ENCODE data around the gene CHST1.

Gene CHST1, protein sequence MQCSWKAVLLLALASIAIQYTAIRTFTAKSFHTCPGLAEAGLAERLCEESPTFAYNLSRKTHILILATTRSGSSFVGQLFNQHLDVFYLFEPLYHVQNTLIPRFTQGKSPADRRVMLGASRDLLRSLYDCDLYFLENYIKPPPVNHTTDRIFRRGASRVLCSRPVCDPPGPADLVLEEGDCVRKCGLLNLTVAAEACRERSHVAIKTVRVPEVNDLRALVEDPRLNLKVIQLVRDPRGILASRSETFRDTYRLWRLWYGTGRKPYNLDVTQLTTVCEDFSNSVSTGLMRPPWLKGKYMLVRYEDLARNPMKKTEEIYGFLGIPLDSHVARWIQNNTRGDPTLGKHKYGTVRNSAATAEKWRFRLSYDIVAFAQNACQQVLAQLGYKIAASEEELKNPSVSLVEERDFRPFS

DNA sequence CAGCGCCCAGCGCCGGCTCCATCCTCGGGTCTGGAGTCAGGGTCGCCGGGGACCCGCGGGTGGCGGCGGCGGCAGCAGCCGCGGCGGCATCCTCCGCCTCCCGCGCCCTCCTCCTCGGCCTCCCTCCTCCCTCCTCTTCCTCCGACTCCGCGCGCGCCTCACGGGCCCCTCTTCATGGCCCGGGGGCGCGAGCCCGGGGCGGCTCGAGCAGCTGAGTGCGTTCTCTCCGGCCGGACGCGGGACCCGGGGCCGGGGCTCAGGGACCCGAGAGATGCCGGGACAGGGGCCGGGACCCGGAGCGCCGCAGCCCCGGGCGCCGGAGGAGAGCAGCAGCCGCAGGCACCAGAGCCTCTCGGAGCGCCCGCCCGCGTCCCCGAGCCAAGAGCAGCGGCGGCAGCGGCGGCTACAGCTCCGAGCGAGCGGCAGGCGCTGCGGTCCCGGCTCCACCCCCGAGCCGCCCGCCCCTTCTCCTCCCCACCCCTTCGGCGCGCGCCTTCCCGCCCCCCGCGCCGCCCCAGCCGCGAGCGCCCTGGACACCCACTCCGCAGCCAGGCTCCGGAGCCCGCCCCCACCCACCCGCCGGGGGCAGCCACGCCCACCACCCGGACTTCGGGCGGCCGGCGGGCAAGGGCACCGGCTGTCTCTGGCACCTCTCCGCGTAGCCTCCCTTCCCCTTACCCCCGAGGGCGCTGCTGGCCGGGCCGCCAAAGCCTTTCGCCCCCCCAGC lies at the start of gene CHST1:
TSS of gene CHST1 (minus strand) at position 417 of the 727 bp plus-strand sequence. CDS start 14,699 bp downstream, outside the sequence.
- DNase-seq = peak; percentile 23

DNA sequence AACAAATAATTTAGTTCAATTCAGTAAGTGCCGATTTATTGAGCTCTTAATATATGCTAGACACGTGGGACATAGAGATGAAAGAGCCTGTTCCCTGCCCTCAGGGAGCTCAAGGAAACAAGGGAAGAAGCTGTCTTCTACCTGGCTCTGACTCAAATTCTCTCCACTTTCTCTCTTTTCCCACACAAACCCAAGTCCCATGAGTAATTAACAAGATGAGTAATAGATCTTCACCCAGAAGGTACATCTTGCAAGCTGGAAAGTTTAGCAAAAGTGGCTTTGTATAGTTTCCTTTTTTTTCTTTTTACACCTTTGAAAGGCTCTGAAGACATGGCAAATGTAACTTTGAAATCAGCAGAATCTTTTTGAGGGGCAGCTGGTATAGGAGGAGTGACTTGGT lies 48.2 kb upstream of the CHST1 start:
- DNase-seq = no peak

DNA sequence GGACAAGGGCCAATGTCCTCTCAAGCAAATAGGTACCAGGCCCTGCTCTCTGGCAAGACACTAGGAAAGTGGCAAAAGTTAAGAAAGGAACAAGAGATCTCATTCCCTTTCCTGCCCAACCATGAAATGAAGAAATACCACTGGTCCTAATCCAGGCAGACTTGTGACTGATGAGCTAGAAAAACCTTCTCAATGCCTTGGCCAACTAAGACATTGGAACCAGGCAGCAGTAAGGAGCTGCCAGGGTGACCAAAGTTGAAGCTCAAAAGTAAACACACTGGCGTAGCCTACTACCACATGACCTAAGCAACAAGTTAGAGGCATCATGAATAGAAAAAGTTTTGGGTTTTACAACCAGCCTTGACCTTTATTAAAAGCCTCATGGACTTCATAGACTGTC lies 45.1 kb upstream of the CHST1 start:
- no peak for DNase-seq

DNA sequence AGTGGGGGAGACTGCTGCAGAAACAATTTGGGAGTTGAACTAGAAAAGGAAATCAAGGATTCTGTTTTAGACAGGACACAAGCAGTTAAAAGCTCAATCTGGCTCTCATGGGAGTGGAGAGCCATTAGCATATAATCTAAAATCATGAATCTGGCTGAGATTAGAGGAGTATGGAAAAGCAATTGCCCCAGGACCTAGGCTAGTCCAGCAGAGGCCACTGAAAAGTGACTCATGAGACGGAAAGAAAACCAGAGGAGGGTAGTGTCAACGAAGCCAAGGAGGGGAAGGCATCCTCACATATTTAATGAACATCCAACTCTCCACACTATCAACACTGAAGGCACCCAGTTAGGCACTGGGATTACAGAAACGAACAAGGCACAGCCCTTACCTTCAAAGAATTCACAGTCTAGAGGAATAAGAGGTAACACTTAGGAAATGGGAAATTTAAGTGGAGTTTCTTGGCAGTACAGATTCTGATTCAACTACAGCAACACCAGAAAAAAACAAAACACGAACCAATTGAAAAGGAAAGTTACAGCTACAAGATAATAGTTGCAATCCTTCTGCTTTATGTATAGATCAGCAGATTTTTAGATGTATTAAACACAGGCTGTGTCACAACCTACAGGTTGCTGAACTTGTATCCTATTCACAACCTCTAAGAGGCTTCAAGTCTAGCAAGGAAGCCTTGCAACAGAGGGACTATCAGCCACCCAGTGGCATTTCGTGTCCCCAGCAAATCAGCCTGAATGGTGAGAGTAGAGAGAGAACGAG lies 43.7 kb upstream of the CHST1 start:
- DNase-seq = no peak

DNA sequence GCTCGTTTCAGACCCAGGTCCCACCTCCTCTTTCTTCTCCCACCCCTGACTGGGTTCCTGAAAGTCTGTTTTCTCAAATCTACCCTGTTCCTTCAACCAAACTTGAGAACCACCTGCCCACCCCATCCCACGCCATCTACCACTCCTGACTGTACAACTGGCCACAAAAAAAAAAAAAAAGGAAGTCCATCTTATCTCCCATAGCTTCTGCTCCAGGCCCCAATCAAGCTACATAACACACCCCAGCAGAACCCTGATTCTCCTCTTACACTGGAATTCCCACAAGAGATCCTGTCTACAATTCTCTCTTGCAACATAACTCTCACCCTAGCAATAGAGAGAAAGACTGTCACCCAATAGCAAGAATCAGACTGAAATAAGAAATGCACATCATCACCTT lies 39.2 kb upstream of the CHST1 start:
- DNase-seq = no peak

DNA sequence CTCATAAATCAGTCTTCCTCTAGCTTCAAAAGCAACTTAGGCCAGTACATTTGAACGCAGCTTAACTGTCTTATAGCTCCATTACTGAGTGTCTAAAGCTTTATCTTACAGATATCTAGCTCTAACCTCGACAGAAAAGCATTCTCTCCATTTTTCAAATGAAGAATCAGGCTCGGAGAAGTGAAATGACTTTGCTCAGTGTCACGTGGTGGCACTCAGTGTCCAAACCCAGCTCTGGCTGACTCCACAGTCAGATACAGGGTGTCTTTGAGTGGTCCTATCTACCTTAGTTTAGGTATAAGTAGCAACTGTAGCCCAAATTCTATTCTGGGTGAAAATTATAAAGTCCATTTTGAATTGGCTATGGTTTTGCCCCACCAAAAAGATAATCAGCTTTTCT lies 38.7 kb upstream of the CHST1 start:
- DNase-seq = no peak

DNA sequence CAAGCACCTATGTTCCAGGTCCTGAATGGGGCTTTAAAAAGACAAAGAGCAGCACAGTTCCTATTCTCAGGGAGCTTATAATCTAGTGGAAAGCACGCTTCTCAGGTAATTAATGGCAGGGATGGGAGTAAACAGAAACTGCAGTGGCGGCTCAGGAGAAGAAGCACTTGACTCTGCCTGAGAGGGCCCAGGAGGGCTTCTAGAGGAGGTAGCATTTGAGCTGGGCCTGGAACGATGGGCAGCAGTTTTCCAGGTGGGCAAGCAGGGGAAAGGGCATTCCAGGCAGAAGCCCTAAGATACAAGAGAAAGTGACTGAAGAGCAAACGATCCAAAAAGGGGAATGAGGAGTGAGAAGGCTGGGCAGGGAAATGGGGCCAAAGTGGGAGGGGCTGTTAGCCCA lies 37.1 kb upstream of the CHST1 start:
- DNase-seq = no peak

DNA sequence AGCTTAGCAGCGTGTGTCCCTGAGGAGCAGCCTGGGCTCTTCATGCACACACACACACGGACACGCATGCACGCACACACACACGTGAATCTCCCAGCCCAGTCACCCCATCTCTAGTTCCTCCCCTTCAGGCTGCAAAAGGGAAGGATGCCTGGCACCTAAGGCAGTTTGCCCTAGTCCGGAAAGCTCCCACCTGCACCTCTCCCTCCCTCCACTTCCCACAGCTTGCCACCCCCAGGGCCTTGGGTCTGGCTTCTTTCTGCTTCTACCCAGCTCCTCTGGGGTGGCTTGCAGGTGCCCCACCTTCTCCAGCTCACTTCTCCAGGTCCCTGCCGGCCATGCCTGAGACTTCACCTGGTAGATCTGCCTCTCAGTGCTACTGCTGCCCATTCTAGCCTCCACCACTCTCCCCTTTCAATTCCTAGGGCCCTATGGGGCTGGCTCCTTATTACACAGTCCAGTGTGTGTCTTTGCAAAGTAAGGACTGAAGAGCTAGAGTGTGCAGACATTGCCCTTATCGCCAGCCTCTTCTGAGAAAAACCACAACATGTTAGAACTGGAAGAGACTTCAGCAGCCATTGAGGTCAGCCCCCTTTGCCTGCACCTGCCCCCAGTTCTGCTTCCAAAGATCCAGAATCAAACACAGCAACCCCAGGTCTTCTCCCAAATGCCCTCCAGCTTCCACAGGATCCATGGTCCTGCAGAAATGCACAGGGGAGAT lies 33.5 kb upstream of the CHST1 start:
- DNase-seq = no peak

DNA sequence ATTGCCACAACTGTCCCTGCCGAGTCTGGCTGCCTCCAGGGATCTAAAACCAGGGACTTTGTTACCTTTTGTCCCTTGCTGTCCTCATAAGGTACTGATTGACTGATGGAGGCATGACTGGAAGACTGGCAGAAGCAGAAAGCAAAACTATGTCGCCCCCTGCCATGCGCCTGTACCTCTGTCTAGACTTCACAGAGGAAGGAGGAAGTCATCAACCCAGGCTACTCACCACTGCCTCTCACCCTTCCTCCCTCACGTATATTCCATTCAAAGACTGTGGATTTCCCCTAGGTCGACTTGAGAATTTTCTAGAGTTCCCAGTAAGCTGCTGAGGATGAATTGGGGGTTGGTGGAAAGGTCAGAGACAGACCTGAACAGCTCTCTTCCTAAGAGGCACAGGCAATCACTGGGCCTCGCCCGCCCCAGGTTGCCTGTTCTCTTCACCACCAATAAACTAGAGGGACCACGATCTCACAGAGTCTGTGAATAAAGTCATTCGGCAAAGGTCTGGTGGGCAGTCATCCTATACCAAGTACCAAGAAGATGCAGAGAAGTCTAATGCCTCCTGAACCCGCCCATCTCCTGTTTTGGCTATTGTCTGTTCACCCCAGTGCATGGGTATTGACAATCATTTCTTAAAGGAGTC lies 27.5 kb upstream of the CHST1 start:
- no peak for DNase-seq

DNA sequence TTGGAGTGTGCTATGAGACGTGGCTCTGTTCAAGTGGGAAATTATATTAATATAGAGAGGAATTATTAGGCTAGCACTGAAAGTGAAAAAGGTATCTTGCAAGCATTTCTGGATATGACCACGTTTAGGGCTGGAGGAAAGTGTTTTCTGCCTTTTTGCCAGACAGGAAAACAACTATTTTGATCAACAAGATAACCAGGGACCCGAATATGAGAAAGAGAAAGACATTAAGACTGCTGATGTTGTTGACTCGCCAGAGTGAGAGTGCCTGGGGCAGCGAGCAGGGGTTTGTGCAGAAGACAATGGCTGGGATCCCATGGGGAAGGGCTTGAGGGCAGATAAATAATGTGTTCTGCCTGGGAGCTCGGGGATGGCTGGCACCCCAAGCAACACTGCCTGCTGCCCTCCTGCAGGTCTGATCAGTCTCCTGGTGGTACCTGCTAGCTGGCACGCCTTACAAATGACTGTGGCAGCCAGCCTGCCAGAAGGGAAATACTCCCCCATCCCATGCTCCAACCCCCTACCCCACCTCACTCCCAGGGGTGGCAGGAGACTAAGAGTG lies 23.1 kb upstream of the CHST1 start:
- DNase-seq = no peak

DNA sequence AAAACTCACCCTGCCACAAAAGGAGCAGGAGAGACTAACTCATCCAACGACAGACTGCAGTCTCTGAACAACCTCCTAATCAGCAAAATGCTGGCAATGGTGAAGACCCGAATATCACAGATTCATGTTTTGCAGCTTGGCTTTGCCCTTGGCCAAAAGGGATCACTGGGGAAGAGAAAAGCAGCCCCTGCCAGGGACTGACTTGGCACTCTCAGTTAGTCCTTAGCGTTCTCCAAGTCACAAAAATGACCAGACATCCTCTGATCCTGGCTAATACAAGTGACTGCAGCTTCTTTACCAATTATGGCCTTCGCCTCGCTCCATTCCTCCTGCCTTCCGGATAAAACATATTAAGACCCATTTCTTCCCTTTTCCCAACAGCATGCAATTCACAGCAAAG lies 22.4 kb upstream of the CHST1 start:
- DNase-seq = no peak

DNA sequence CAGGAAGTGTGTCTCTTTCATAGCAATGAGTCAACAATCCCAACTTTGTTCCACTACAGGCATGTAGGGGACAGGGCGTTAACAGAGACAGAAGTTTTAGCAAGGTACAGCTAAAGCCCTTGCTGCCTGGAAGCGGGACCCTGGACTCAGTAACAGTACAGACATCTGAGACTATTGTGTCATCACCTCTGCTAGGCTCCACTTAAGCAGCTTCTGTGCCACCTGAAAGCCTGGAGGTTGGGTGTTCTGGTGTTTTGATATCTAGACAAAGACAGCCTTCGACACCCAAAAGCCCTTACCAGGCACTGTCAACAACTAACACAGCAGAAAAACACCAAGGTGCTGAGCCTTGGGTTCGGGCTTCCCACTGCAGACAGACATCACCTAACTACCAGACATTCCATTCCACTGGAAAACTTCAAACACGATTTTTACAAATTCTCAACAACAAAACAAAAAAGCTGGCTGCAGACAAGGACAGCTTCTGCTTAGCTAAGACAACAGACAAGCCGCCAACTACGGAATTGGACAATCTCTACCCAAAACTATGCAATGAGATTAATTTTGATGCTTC lies 20.6 kb upstream of the CHST1 start:
- DNase-seq = no peak

DNA sequence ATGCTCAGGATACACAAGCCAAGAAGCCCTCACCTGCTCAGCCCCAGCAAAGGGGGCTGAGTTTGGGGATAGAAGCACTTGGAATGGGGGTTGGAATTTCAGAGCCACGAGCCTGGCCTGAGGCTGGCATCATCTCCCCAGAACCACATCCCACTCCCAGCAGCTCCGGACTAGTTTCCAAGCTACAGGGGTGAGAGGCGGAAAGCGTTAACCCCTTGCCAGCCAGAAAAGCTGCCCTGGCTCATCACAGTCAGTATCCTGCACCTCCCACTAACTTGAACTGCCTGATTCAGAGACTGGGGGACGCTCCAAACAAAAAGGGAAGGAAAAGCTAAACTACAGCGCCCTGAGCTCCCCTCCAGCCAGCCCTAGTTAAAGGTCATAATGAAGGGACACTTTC lies 19.0 kb upstream of the CHST1 start:
- no peak for DNase-seq

DNA sequence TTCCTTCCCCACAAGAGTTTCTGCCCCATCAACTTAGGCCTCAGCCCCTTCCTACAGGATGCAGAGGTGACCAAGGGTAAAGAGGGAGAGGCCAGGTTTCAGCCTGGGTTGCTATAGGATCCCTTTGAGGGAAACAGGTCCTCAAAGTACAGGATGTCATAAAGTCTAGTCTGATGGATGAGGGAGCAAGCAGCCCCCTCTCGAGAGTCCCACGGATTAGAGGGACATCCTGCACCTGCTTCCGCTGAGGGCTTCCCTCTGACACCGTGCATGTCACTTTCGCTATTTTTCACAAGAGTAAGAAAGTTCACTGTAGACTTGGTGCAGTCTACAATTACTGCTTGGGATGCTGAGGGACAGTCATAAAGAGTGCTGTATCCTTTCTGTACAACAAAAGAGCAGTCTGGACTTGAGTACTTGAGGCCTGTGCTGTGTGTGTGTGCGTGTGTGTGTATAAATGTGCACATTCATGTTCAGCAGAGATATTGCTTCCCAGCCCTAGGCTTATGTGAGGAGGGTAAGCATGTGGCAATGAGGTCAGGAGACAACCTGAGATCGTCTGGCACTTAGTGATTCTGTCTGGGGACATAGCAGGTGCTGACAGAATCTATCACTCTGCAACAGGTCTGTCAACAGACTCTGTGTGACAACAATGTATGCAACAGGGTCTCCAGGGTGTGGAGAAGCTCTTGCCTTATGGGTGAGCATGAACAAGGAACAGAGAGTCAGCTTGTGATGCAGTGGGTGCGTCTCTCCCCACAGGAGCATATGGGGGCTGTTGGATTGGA lies 18.0 kb upstream of the CHST1 start:
- DNase-seq = no peak

DNA sequence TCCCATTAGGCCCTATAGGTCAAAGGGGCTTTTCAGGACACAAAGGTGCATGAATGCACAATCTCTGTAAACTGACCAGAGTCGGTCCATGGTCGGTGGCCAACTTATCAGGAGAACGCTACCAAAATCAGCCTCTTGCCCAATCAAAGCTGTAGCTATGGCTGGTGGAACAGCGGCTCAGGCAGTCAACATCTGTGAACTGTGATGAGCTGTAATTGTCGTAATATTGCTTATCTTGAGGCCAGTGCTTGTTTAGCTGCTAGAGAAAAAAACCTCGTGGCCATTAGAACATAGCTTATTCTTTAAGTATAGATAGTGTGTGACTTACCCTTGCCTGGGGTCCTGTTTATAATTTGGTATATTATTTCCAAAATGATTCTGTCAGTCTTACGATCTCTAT lies 14.4 kb upstream of the CHST1 start:
- no peak for DNase-seq

DNA sequence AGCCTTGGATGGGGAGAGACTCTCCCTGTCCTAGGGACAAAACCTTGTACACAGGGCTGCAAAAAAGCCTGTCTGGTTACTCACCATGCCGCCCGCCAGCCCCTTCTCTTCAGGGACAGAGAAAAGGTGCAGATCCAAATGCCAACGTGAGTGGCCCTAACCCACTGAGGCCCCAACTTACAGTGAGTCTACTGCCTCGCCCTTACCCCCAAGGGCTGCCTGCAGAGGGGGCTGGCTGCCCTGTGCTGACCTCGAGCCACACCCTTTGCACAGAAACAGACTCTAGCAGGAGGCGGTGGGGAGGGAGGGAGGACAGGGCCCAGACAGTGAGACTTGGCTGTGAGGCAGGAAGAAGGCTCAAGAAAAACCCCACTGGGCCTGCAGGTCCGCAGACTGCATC lies 13.6 kb upstream of the CHST1 start:
- DNase-seq = no peak

DNA sequence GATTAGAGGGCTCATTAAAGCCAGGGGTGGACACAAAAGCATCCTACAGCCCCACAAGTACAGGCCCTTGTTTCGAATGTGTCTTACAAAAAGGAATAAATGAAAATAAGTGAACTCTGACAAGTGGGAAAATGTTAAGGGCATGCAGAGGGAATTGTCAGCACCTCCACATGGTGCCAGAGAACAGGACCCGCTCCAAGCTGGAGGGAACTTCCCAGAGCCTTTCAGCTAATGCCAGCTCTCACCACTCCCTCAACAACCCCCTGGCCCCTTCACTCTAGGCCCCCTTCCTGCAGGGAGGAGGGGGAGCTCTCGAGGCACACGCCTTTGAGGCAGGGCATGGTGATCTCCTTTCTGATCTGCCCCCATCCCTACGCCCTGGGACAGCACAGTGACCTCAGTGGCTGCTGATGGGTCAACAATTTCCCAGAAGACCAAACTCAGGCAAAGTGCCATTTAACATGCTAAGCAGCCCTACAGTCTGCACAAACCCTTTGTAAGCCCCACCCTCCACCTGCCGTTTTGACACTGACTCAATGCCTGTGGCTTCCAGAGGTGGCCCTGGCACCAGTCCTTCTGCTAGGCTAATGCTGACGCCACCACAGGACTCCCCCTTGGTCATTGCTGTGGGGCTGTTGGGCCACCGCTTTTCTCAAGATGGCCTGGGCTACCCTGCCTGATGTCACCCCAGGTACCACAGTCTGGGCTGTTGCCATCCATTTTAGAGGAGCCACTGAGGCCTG lies 12.5 kb upstream of the CHST1 start:
- DNase-seq = no peak

DNA sequence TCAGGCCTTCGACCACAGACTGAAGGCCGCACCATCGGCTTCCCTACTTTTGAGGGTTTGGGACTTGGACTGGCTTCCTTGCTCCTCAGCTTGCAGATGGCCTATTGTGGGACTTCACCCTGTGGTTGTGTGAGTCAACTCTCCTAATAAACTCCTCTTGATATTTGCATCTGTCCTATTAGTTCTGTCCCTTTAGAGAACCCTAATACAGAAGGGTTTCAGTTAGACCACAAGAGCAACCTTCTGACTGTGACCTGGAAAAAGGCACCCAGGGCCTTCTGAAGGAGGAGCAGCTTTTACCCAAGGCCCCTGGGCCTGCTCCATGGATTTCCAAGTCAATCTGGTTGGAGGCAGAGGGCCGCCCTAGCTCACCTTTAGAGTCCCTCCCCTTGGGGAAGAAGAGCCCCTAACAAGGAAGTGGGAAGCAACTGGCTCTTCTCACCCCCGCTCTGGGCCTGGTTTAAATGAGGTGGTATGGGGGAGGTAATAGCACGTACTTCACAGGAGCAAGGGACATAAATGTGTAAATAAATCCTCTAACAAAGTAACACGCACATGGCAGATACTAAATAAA lies 11.2 kb upstream of the CHST1 start:
- DNase-seq = no peak

DNA sequence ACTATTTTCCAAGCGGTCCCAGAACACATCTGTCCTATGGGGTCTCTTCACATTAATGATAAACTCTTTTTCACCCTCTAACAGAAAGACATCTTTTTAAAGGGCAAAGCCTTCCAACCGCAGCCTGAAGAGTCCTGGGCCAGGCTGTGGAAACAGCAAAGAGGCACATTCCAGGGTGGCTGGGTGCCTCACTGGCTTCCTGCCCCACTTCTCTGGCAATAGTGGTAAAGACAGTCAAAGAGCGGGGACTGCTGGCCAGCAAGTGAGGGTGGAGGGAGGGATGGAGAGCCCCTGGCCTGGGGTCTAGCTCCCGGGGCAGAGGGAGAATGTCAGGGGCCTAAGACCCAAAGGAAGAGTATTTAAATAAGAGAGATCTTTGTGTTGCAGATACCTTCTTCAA lies 10.2 kb upstream of the CHST1 start:
- no peak for DNase-seq

Measured in fibroblast of skin of right biceps (primary cell).